Raji (cell line): Measurements from ENCODE around the gene SLC22A12.

Experiments
- POLR2A ChIP-seq: IDR thresholded peaks from 2 replicates; pipeline ENCODE4 v1.6.1; 2011; ENCODE audit warnings: low read depth, low read length, control low read depth; ENCODE audit not compliant: insufficient read depth

Gene SLC22A12

DNA sequence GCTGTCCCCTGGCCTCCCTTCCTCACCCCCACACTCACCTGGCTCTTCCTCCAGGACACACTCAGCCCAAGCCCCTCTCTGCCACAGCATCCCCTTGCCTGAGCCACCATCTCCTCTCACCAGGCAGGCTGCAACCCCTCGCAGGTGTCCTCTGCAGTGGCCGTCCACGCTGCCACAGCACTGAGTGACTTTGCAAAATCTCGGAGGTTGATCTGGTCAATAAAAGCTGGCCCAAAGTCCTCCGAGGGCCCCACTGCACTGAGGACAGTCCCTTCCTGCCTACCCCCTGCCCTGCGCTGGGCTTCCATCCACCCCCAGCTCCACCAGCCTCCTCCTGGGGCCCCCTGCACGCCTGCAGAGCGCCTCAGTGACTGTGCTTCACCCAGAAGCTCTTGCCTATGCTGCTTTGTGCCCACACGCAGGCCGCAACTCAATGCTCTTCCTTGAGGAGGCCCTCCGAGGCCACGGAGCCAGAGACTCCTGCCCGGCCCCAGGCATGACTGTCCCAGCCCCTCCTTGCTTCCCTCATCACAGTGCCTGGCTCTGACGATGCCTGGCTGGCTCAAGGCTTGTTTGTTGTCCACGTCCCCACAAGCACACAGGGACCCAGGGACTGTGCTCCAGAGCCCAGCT lies 30.8 kb upstream of the SLC22A12 start:
- TF ChIP-seq POLR2A = no peak

DNA sequence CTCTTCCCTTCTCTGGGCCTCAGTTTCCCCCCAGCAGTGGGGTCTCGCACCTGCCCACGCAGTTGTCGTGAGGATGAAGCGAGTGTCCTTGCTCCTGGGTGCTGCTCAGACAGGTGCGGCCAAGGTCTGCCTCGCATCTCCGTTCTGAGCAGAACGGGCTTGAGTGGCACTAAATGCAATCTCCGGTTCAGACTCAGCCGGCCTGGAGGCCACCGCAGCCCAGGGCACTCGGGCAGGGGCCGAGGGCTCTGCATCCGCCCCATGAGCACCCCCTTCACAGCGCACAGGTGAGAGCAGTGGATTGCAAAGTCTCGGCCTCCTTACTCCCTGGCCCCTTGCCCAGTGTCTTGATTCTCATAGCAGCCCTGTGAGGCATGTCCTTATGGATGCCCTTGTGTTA lies 30.1 kb upstream of the SLC22A12 start:
- no peak for TF ChIP-seq POLR2A

DNA sequence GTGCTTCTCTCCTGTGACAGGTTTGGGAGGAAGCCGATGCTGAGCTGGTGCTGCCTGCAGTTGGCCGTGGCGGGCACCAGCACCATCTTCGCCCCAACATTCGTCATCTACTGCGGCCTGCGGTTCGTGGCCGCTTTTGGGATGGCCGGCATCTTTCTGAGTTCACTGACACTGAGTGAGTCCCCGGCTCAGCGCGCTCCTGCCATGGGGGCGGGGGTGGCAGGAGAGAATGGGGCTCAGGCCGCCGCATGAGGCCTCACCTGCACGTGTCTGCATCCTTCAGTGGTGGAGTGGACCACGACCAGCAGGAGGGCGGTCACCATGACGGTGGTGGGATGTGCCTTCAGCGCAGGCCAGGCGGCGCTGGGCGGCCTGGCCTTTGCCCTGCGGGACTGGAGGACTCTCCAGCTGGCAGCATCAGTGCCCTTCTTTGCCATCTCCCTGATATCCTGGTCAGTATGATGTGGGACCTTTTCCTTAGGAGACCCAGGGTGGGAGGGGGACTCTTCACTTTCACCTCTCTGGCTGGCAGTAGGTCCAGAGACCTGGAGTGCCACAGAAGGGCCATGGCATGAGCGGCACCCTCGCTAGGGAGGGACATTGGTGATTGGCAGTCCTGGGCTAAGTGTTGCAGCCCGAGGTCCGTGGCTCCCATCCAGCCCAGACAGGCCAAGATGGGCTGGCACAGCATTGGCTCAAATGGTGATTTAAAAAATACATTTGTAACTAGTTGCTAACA lies 28.9 kb upstream of the SLC22A12 start:
- no peak for TF ChIP-seq POLR2A

DNA sequence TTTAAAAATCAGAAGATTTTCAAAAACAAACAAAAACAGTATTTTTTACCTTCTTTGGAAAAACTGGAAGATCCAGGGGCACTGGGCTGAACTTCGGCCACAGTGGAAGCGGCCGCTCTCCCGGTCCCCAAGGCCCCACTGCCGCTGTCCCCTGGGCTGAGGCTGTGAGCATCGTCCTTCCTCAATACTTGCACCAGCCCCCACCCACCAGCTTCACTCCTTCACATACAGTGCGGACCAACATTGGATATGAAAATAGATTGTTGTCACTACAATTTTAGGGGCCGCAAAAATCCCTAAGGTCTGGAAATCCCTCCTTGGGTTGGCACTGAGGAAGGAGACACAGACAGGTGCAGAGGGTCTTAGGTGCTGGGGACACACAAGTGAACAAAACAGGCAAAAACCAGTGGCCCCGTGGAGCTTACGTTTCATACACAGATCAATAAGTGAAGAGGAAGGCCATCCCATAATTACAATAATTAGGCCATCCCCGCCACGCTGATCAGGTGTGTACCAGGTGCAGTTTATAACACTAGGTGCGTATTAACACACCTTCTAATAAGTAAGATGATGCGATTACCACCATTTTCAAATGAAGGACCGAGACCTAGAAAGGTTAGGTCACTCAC lies 28.2 kb upstream of the SLC22A12 start:
- no peak for TF ChIP-seq POLR2A

DNA sequence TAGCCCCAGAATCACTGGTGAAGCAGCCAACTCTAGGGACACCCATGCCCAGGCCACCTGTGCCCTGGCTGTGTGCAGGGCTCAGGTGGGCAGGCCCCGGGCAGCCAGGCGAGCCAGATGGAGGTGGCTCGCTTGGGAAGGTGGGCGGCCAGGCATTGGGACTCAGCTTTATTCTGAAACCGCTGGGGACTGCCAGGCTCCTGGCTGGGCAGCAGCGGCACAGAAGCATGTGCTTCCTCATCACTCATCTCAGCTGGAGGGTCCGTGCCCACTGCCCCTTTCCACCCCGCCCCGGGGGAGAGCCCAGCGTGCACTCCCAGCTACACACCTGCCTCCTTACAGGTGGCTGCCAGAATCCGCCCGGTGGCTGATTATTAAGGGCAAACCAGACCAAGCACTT lies 27.1 kb upstream of the SLC22A12 start:
- no peak for TF ChIP-seq POLR2A

DNA sequence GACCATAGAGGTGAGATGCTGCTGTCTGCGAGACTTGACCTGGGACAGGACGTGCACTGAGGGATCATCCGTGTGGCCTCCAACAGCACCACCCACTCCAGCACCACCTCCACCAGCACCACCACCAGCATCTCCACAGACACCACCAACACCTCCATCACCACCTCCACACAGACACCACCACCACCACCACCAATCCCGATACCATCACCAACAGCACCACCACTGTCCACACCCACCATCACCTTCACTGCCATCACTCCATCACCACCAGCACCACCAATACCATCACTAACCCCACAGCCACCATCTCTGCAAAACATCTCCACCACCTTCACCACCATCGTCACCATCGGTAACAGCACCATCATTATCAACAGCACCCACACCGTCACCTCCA lies 26.6 kb upstream of the SLC22A12 start:
- no peak for TF ChIP-seq POLR2A

DNA sequence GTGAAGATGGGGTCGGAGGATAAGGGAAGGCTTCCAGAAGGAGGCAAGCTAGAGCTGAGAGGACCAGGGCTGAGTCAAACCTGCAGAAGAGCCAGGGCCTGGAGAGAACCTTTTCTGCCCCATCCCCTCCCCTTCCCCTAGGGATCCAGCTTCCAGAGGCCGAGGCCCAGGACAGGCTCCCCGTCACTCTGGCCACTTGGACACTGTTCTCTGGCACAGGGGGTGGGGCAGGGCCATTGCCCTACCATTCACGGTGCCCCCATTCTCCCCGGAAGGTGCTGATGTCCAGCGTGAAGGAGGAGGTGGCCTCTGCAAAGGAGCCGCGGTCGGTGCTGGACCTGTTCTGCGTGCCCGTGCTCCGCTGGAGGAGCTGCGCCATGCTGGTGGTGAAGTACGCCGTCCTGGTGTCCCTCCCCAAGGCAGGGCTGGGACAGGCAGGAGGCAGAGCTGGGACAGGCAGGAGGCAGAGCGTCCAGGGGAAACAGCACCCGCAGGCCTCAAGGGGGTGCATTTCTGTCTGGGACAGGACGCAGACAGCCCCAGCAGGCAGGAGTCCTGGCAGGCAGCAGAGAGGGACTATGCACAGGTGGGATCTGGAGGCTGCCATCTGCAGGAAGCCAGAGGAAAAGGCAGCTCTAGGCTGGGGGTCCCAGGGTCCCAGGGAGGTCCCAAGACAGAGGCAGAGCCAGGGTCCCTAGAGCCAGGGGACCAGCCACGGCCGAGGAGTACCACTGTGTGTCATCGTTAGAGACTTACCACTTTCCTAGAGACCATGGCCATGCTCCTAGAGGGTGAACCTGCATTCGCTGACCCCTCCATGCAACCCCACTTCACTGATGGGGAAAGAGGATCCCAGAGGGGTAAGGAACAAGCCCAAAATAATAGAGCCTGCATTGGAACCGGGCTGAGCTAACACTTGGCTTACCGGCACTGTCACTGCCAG lies 25.8 kb upstream of the SLC22A12 start:
- TF ChIP-seq POLR2A = no peak

DNA sequence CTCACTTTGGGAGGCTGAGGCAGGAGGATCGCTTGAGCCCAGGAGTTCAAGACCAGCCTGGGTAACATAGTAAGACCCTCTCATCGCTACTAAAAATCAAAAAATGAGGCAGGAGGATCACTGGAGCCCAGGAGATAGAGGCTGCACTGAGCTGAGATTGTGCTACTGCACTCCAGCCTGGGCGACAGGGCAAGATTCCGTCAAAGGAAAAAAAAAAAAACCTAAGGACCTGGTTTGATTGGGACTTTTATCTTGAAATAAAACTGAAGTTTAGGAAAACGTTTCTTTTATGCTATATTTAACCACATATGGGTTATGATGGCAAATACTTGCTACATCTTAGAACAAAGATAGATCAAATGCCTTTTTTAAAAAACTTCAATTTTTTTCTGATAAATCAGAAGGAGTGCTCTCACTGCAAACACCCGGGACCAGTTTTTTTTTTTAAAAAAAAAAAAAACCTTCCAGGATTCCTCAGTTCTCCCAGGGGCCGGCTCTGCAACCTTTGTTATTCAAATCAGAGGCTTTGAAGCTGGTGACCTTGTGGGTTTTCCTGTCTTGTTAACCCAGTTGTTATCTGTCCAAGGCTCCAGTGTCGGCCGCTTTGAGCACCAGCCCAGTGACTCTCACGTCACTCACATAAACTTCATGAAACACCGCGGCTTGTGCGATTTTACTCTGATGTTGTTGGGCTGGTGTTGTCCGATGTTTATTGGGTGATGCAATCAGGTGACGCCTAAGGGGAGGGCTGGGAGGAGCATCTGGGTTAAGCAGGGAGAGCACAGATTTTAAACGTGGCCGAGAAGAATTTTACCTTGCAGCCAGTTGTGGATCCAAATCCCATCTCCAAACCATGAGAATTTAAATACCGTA lies 24.7 kb upstream of the SLC22A12 start:
- no peak for TF ChIP-seq POLR2A

DNA sequence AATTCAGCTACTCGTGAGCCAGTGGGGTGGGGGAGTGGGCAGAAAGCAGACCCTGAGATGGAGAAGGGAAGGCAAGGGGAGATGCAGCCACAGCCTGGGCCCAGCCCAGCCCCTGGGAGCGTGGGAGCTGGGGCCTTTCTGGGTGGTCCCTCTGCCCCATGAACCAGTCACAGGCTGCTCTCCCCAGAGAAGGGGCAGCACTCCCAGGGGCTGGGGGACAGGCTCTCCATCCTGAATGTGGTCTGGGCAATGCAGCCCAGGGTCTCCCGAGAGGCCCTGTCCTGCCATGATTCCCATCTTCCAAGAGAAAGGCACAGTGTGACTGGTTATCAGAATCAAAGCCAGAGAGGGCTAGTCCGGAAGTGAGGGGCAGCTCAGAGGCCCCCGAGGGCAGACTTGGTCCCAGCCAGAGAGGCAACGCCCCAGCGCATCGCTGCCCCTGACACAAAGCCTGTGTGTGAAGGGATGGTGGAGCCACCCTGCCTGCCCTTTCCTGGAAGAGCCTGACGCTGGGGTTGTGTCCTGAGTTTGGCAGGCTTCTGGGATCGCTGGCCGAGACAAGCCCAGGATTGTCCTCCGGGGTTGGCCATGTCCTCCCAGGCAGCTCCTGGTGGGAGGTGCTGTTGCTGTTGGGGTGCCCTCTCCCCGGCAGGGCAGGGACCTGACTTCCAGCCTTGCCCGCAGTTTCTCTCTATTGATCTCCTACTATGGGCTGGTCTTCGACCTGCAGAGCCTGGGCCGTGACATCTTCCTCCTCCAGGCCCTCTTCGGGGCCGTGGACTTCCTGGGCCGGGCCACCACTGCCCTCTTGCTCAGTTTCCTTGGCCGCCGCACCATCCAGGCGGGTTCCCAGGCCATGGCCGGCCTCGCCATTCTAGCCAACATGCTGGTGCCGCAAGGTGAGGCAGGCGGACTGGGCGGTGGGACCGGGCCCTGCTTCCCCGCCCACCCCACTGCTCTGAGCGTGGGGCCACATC lies 23.8 kb upstream of the SLC22A12 start:
- no peak for TF ChIP-seq POLR2A

DNA sequence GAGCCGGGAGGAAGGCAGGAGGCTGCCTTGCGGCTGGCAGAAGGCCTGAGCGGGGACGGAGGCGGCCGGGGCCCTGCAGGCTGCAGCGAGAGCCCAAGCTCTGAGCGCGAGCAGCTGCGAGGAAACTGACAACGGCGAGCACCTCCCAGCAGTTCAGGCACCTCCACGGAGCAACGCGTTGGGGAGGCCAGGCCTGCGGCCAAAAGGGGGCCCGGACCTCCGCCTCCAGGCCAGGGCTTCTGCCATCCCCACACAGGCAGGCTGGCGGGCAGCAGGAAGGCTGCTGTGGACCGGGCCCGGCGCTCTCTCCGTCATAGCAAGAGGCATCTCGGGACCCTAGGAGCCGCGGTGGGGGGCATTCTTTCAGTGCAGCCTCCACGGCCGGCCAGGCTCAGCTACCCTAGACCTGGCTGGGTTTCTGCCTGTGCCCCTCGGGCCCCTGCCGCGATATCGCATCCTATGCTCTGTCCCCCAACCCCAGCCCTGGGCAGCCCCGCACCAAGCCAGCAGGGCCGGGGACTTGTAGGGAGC lies 22.9 kb upstream of the SLC22A12 start:
- TF ChIP-seq POLR2A = no peak

DNA sequence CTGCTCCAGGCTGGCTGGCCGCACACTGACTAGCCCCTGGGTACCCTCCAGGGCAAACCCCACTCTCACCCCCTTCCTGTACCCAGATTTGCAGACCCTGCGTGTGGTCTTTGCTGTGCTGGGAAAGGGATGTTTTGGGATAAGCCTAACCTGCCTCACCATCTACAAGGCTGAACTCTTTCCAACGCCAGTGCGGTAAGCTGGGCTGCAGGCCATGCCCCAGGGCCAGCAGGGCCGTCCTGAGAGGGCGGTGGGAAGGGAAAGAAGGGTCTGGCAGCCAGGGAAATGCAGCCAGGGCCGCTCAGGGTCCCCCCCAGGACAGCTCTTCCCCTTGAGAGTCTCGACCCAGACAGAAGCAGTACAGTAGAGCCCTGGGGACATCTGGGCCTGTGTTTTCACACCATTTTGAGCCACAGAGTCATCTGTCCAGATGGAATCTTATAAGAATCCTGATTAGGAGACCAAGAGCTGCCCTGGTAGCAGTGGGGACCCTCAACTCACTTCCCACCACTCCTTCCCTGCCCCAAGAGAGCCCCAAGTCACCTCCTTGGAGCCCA lies 22.4 kb upstream of the SLC22A12 start:
- no peak for TF ChIP-seq POLR2A

DNA sequence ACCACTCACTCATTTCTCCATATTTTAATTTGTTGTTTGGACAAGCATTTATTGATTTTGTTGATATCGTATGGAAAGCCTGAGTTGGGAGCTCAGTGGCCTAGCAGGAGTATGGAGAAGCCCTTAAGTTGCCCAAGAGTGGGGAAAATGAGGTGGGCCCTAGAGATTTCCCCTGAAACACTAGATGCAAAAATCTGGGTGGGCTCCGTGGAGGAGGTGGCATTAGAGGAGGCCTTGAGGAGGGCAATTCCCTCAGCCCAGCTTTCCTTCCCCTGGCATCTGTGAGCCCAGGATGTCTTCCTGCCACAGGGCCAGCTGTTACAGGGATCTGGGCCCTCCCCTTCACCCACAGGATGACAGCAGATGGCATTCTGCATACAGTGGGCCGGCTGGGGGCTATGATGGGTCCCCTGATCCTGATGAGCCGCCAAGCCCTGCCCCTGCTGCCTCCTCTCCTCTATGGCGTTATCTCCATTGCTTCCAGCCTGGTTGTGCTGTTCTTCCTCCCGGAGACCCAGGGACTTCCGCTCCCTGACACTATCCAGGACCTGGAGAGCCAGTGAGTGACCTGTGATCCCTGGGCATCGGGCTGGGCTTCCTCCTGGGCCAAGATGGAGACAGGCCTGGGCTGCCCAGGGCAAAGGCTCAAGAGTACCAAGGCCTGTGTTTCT lies 21.6 kb upstream of the SLC22A12 start:
- TF ChIP-seq POLR2A = no peak

DNA sequence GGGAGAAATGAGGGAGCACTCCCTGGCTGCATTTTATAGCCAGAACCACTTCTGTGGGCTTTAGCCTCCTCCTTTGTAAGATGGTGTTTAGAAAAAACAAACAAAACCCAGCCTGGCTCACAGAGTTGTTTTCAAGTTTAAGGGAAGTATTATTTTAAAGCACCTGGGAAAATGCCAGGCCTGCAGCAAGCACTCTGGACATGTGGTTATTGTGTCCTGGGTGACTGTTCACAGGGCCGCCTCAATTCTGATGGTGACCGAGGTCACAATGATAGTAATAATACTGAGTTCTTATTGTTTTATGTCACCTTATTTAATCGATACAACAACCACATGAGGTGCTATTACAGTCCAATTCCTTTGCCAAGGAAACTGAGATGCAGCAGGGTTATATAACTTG lies 20.7 kb upstream of the SLC22A12 start:
- TF ChIP-seq POLR2A = no peak

DNA sequence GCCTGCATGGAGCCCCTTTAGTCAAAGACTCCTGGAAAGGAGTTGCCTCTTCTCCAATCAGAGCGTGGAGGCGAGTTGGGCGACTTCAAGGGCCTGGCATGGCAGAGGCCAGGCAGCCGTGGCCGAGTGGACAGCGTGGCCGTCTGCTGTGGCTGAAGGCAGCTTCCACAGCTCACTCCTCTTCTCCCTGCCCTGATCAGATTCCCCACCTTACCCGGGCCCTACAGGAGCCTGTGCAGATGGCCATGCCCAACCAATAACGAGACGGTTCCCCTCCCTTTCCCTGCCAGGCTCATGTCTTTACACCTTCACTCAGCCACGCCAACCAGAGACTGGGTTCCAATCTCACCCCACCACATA lies 20.0 kb upstream of the SLC22A12 start:
- TF ChIP-seq POLR2A = no peak
